OCI-LY7 (cell line): ENCODE data around the gene TENT5A. TPM values are rescaled to one million over a fixed set of nuclear protein-coding genes. Genes with fewer than 3 reads are reported as not detected.
"Not testable (repeated sequence)": the region's sequence is repeated elsewhere in the genome, so short reads cannot be mapped to it uniquely, and the experiment has no call there.

ENCODE experiments used
- BruUV-seq: library from RNA; stranded (reverse); fragments of 400-500 nt; replicated peaks from 2 replicates; lab custom pipeline; 2021; lab: Mats Ljungman, UMichigan
- CTCF ChIA-PET: fragments of 300-600 bp; sonication (Branson Sonifier 250); formaldehyde crosslinking; loops from one replicate; lab custom pipeline; 2022; ENCODE audit warnings: antibody characterized with exemption; ENCODE audit not compliant: unreplicated experiment; lab: Charles Lee
- POLR2A ChIA-PET: fragments of 300-600 bp; sonication (Branson Sonifier 250); formaldehyde crosslinking; loops from one replicate; lab custom pipeline; 2022; ENCODE audit warnings: antibody characterized with exemption; lab: Charles Lee
- DNase-seq: peaks from one replicate; pipeline ENCODE4 v3.0.0-alpha.2; 2015; ENCODE audit warnings: low spot score
- H2AFZ ChIP-seq: fragments of 200-600 bp; sonication (generic), shearing (Covaris generic); 2 replicates; pipeline ENCODE4 v1.6.1; 2014; ENCODE audit warnings: mild to moderate bottlenecking, antibody characterized with exemption, low read length, moderate library complexity
- H3K27ac ChIP-seq: fragments of 200-600 bp; sonication (generic); 2 replicates; pipeline ENCODE4 v1.5.1; 2014; ENCODE audit warnings: mixed run types, low read depth, mild to moderate bottlenecking, moderate library complexity, low read length, inconsistent platforms; ENCODE audit not compliant: poor library complexity, severe bottlenecking
- H3K36me3 ChIP-seq: fragments of 200-600 bp; sonication (generic); 2 replicates; pipeline ENCODE4 v1.6.1; 2014; ENCODE audit warnings: mild to moderate bottlenecking, antibody characterized with exemption, low read length, moderate library complexity, mixed read lengths; ENCODE audit not compliant: insufficient read depth
- H3K4me1 ChIP-seq: fragments of 200-600 bp; sonication (generic); 2 replicates; pipeline ENCODE4 v1.5.1; 2014; ENCODE audit warnings: mild to moderate bottlenecking, low read length; ENCODE audit not compliant: insufficient read depth, poor library complexity, severe bottlenecking
- H3K4me2 ChIP-seq: fragments of 200-600 bp; sonication (generic); 2 replicates; pipeline ENCODE4 v1.6.1; 2014; ENCODE audit warnings: mild to moderate bottlenecking, low read length
- H3K4me3 ChIP-seq: fragments of 200-600 bp; sonication (generic); 2 replicates; pipeline ENCODE4 v1.5.1; 2014; ENCODE audit warnings: mild to moderate bottlenecking, low read depth, low read length; ENCODE audit not compliant: poor library complexity, severe bottlenecking
- H3K79me2 ChIP-seq: fragments of 200-600 bp; sonication (generic); 2 replicates; pipeline ENCODE4 v1.6.1; 2016; ENCODE audit warnings: low read depth, mild to moderate bottlenecking, low read length, moderate library complexity, mixed read lengths; ENCODE audit not compliant: insufficient read depth
- H3K9me2 ChIP-seq: fragments of 200-600 bp; sonication (generic); 2 replicates; pipeline ENCODE4 v1.6.1; 2016; ENCODE audit warnings: mild to moderate bottlenecking, low read length, mixed read lengths; ENCODE audit not compliant: insufficient read depth
- H3K9me3 ChIP-seq: fragments of 200-600 bp; sonication (generic); 2 replicates; pipeline ENCODE4 v1.6.1; 2014; ENCODE audit warnings: mild to moderate bottlenecking, mixed run types, low read length, mixed read lengths
- H4K20me1 ChIP-seq: fragments of 200-600 bp; sonication (generic); 2 replicates; pipeline ENCODE4 v1.6.1; 2014; ENCODE audit warnings: mild to moderate bottlenecking, antibody characterized with exemption, low read length, moderate library complexity, mixed read lengths; ENCODE audit not compliant: insufficient read depth
- EZH2phosphoT487 ChIP-seq: fragments of 200-600 bp; sonication (generic); IDR thresholded peaks from 2 replicates; pipeline ENCODE4 v1.6.1; 2018; ENCODE audit warnings: low read depth, borderline replicate concordance, mild to moderate bottlenecking, mixed run types, antibody characterized with exemption, low read length, moderate library complexity, mixed read lengths
- intact Hi-C: fragments of 100-400 bp; cut with micrococcal nuclease; formaldehyde crosslinking; loops from one replicate; pipeline ENCODE4 v1.10.0; 2022; ENCODE audit not compliant: unreplicated experiment
- total RNA-seq, 2 experiments: library from RNA; depleted of rRNA in 1 of 2; stranded (reverse); fragments of >200 nt in 1 of 2; shearing (Covaris generic) in 1 of 2; gene quantifications; 2 replicates each; pipeline ENCODE4 v1.2.3, GENCODE V29; 2014 to 2022
- TF ChIP-seq, protein P1 (sequence below): fragments of 200-600 bp; sonication (generic); conservative IDR thresholded peaks from 2 replicates; pipeline ENCODE4 v1.5.1; 2014; ENCODE audit warnings: mild to moderate bottlenecking, antibody characterized with exemption, low read length, moderate library complexity, mixed read lengths

The TENT5A gene
- total RNA-seq, 2 experiments from 2014 or later = not detected

DNA sequence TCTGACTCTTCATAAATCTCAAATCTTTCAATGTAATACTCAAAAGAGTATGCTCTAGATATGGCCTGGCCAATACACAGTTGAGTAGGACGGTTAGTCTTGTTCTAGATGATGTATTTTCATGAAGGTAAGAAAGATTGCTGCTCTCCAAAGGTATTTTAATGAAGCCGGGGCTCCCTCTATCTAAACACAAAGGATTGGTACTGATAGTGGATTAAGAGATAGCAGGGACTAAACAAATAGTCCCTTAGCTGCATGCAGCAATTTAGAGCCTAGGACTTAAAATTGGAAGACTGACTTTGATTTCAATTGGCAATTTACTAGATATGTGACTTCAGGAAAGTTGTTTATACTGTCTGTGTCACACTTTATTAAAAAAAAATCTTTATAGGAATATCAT is 31.4 kb upstream of the TENT5A start:
- Histone ChIP-seq H4K20me1 (no peaks in the 10 kb centered on the region), H3K4me1 (no peaks in the 10 kb centered on the region), H3K36me3 (no peaks in the 10 kb centered on the region), H3K4me2 (no peak overlapping the region), H3K4me3 (no peak overlapping the region), H3K9me3 (no peaks in the 10 kb centered on the region), H3K9me2 (no peaks in the 10 kb centered on the region), H2AFZ (no peak overlapping the region), H3K79me2 (no peaks in the 10 kb centered on the region), H3K27ac (no peak overlapping the region)
- no TSS peak for BruUV-seq
- intact Hi-C loops = no loop called here
- CTCF ChIA-PET = no interaction called here
- POLR2A ChIA-PET = no interaction called here
- DNase-seq = no peak
- TF ChIP-seq EZH2phosphoT487 = no peak
- TF ChIP-seq, protein P1, sequence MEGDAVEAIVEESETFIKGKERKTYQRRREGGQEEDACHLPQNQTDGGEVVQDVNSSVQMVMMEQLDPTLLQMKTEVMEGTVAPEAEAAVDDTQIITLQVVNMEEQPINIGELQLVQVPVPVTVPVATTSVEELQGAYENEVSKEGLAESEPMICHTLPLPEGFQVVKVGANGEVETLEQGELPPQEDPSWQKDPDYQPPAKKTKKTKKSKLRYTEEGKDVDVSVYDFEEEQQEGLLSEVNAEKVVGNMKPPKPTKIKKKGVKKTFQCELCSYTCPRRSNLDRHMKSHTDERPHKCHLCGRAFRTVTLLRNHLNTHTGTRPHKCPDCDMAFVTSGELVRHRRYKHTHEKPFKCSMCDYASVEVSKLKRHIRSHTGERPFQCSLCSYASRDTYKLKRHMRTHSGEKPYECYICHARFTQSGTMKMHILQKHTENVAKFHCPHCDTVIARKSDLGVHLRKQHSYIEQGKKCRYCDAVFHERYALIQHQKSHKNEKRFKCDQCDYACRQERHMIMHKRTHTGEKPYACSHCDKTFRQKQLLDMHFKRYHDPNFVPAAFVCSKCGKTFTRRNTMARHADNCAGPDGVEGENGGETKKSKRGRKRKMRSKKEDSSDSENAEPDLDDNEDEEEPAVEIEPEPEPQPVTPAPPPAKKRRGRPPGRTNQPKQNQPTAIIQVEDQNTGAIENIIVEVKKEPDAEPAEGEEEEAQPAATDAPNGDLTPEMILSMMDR = no peak

DNA sequence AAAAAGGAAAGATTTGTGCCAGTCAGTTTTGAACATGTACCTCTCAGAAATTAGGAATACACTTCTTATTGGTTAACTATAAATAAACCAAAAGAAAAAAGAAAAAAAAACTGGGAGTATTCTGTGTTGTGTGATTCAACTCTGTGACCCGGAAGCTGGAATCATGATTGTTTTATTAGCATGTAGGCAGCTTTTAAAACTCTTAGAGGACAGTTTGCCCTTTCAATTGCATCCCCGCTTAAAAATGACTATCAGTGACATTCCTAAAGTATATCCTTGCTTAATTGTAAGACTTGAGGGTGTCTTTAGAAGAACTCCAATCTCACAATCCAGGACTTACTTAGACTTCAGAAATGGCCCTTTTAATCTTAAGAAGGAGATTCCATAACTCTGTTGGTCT is 29.1 kb upstream of the TENT5A start:
- Histone ChIP-seq H3K4me1 (no peaks in the 10 kb centered on the region), H3K4me2 (no peak overlapping the region), H3K4me3 (no peak overlapping the region), H3K27ac (no peak overlapping the region), H3K36me3 (no peaks in the 10 kb centered on the region), H3K9me2 (no peaks in the 10 kb centered on the region), H2AFZ (no peak overlapping the region), H4K20me1 (no peaks in the 10 kb centered on the region), H3K9me3 (no peaks in the 10 kb centered on the region), H3K79me2 (no peaks in the 10 kb centered on the region)
- TF ChIP-seq, protein P1 = no peak
- no peak for TF ChIP-seq EZH2phosphoT487
- intact Hi-C loops = no loop called here
- no peak for DNase-seq
- no TSS peak for BruUV-seq
- CTCF ChIA-PET = no interaction called here
- POLR2A ChIA-PET = interaction anchor here (0.9 kb wide), 1 partner anchor 110 kb away, joined by 3 read pairs; no protein-coding TSS in a partner anchor

DNA sequence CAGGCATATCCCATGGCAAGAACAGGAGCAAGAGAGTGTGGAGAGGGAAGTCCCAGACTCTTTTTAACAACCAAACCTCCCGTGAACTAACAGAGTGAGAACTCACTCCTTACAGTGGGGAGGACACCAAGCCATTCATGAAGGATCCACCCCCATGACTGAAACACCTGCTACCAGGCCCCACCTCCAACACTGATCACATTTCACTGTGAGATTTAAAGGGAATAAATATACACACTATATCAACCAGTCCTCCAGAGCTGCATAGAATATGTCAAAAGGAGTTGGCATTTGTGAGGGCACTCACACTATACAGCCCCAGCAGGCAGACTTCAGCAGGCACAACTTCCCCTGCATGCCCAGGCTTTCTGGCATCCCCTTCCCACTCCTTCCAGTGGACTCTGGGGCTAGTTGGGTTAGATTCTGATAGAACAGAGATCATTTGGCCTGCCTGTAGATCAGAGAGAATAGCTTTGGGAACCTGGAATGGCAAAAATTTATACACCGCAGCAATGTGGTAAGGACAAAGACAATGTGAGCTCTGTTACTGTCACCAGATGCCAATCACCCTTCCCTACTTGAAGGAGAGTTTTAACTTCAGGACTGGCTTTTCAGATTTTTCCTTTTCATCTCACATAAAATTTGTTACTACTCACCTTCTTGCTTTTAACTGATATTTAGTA is 25.2 kb upstream of the TENT5A start:
- no TSS peak for BruUV-seq
- H3K36me3 ChIP-seq = no peaks in the 10 kb centered on the region
- ChIA-PET CTCF (no interaction called here), POLR2A (no interaction called here)
- no peak overlapping the region for H3K27ac ChIP-seq
- no peak overlapping the region for H2AFZ ChIP-seq
- no peak for DNase-seq
- H3K4me1 ChIP-seq = no peaks in the 10 kb centered on the region
- no peaks in the 10 kb centered on the region for H4K20me1 ChIP-seq
- H3K9me2 ChIP-seq = no peaks in the 10 kb centered on the region
- no peak overlapping the region for H3K4me2 ChIP-seq
- no peaks in the 10 kb centered on the region for H3K79me2 ChIP-seq
- H3K4me3 ChIP-seq = no peak overlapping the region
- H3K9me3 ChIP-seq = no peaks in the 10 kb centered on the region
- no peak for TF ChIP-seq EZH2phosphoT487
- TF ChIP-seq, protein P1 = no peak
- intact Hi-C loops = no loop called here

DNA sequence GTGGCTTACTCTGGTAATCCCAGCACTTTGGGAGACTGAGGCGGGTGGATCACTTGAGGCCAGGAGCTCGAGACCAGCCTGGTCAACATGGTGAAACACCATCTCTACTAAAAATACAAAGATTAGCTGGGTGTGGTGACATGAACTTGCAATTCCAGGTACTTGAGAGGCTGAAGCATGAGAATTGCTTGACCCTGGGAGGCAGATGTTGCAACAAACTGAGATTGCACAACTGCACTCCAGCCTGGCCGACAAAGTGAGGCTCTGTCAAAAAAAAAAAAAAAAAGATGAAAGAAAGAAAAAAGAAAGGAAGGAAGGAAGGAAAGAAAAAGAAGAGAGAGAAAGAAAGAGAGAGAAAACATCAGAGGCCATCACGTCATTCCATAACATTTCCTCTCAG is 23.7 kb upstream of the TENT5A start:
- intact Hi-C loops, H3K9me3 ChIP-seq: not testable (repeated sequence)

More for the DNA sequence above, 23.7 kb upstream of the TENT5A start:
- H3K79me2 ChIP-seq, DNase-seq, H3K36me3 ChIP-seq, H3K4me2 ChIP-seq, H3K27ac ChIP-seq, CTCF ChIA-PET, H4K20me1 ChIP-seq, BruUV-seq, H3K9me2 ChIP-seq, POLR2A ChIA-PET, H2AFZ ChIP-seq, H3K4me1 ChIP-seq, H3K4me3 ChIP-seq: not testable (repeated sequence)
